ENCODE data around the gene TUBAL3. TPM values are rescaled to one million over a fixed set of nuclear protein-coding genes. Genes with fewer than 3 reads are reported as not detected.
"Not testable (repeated sequence)": the region's sequence is repeated elsewhere in the genome, so short reads cannot be mapped to it uniquely, and the experiment has no call there.

Gene TUBAL3
- total and polyA plus RNA-seq, 9 of the 15 experiments (the other 6 are each of a cell fraction or from before 2014, with no cell fraction given), result 5.5 to 10.1 (median 6.9) TPM

DNA sequence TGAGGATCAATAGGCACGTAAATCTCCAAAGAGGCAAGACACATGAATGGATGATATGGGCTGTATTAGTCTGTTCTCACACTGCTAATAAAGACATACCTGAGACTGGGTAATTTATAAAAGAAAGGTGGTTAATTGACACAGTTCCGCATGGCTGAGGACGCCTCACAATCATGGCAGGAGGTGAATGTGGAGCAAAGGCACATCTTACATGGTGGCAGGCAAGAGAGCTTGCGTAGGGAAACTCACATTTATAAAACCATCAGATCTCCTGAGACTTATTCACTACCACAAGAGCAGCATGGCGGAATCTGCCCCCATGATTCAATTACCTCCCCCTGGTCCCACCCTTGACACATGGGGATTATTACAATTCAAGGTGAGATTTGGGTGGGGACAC, 25.4 kb downstream of the TUBAL3 start:
- not testable (repeated sequence) for FAIRE-seq, ATAC-seq

DNA sequence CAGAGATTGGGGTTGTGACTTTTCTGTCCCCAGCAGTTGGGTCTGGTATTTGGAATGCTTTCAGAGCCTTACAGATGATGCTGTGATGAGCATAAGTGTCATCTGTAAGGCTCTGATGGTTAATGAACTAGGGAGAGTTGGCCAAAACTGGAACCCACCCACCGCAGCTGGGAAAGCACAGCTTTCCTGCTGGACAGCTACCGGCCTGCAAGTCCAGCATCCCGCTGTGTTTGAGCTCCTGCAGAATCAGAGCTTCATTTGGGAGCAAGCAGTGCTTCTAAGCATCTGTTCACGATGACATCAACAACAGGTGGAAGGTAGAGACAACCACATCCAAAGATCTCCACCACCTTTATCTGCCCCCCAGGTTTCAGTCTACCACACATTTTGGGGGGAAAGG, 28.2 kb downstream of the TUBAL3 start:
- 0 out of 2 replicates have a peak, but pooled peaks cover 3% of the 10 kb centered on the region for H3K9me3 ChIP-seq (replicated peaks; ENCODE audit: control insufficient read depth, insufficient read depth, low read depth, low read length)
- H3K36me3 ChIP-seq (ENCODE audit: control insufficient read depth, insufficient read depth, low read length), result no peaks in the 10 kb centered on the region
- no peak for DNase-seq (ENCODE audit: extremely low read depth in 1 of 4, low spot score in 3 of 4)
- no peaks in the 10 kb centered on the region for H4K20me1 ChIP-seq (replicated peaks; ENCODE audit: control insufficient read depth, insufficient read depth, low read length)
- no peak overlapping the region for H3K4me3 ChIP-seq
- no peaks in the 10 kb centered on the region for H3K9me1 ChIP-seq (ENCODE audit: control insufficient read depth, insufficient read depth, low read length)
- no peak for ATAC-seq
- in situ Hi-C loops (cut with MboI), result no loop called here
- 2% methylated on average over 4 of the region's 4 CpGs for WGBS (ENCODE audit: insufficient coverage, low coverage, missing lambda C conversion rate)
- BruUV-seq (replicated peaks), result no TSS peak
- no peaks in the 10 kb centered on the region; a peak in 2 of 5 replicates for H3K4me1 ChIP-seq (replicated peaks in 1 of 2; ENCODE audit: control insufficient read depth in 2 of 2, insufficient read depth in 2 of 2, low read length in 2 of 2)
- TF ChIP-seq, protein P1, sequence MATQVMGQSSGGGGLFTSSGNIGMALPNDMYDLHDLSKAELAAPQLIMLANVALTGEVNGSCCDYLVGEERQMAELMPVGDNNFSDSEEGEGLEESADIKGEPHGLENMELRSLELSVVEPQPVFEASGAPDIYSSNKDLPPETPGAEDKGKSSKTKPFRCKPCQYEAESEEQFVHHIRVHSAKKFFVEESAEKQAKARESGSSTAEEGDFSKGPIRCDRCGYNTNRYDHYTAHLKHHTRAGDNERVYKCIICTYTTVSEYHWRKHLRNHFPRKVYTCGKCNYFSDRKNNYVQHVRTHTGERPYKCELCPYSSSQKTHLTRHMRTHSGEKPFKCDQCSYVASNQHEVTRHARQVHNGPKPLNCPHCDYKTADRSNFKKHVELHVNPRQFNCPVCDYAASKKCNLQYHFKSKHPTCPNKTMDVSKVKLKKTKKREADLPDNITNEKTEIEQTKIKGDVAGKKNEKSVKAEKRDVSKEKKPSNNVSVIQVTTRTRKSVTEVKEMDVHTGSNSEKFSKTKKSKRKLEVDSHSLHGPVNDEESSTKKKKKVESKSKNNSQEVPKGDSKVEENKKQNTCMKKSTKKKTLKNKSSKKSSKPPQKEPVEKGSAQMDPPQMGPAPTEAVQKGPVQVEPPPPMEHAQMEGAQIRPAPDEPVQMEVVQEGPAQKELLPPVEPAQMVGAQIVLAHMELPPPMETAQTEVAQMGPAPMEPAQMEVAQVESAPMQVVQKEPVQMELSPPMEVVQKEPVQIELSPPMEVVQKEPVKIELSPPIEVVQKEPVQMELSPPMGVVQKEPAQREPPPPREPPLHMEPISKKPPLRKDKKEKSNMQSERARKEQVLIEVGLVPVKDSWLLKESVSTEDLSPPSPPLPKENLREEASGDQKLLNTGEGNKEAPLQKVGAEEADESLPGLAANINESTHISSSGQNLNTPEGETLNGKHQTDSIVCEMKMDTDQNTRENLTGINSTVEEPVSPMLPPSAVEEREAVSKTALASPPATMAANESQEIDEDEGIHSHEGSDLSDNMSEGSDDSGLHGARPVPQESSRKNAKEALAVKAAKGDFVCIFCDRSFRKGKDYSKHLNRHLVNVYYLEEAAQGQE (IDR thresholded peaks at IDR 0.05; ENCODE audit: borderline replicate concordance), result peak; percentile 69; the same call in 1 of the 2 replicates
- TF ChIP-seq, protein P1 (CRISPR knock-in tag; IDR thresholded peaks at IDR 0.05; ENCODE audit: low read depth), result no peak
- TF ChIP-seq MEF2A (IDR thresholded peaks at IDR 0.05; ENCODE audit: control insufficient read depth, low read depth, low read length) (no peak), ZNF197 (CRISPR knock-in tag; IDR thresholded peaks at IDR 0.05; ENCODE audit: low read depth) (no peak), KAT8 (IDR thresholded peaks at IDR 0.05; ENCODE audit: low read depth) (no peak), HDAC3 (IDR thresholded peaks at IDR 0.05; ENCODE audit: borderline replicate concordance, partially characterized antibody) (no peak)
- H3K4me2 ChIP-seq (ENCODE audit: insufficient read depth, low read length), result no peak overlapping the region
- ChIA-PET POLR2A (interaction anchor here (0.7 to 1.1 kb wide), 4 partner anchors 8 to 373 kb away, joined by 3 to 6 read pairs (median 3); partner anchors contain the start of gene AKR1C2), CTCF (ENCODE audit: low intra/inter-chr PET ratio) (no interaction called here)
- H3K79me2 ChIP-seq (ENCODE audit: control insufficient read depth, insufficient read depth, low read length), result no peaks in the 10 kb centered on the region
- FAIRE-seq, result no peak
- intact Hi-C loops (cut with micrococcal nuclease), result no loop called here
- no peak overlapping the region for H2AFZ ChIP-seq (ENCODE audit: low read depth, low read length)
- H3K9ac ChIP-seq (ENCODE audit: insufficient read depth in 1 of 2, low read depth in 2 of 2, low read length in 2 of 2), result no peak overlapping the region
- H3K27ac ChIP-seq (ENCODE audit: extremely low read depth, low read depth, low read length), result no peak overlapping the region
- peaks cover 0 to 5% of the 10 kb centered on the region in 2 experiments; a peak in 1 of 5 replicates for H3K27me3 ChIP-seq (ENCODE audit: control insufficient read depth in 2 of 2, insufficient read depth in 2 of 2, low read length in 2 of 2)

More for the DNA sequence above, 25.4 kb downstream of the TUBAL3 start:
- H3K4me3 ChIP-seq; intact Hi-C loops (cut with micrococcal nuclease); H2AFZ ChIP-seq (ENCODE audit: low read depth, low read length); in situ Hi-C loops (cut with MboI); H3K27ac ChIP-seq (ENCODE audit: extremely low read depth, low read depth, low read length); H3K9me1 ChIP-seq (ENCODE audit: control insufficient read depth, insufficient read depth, low read length); BruUV-seq (replicated peaks); CTCF ChIA-PET (ENCODE audit: low intra/inter-chr PET ratio); DNase-seq (ENCODE audit: extremely low read depth in 1 of 4, low spot score in 3 of 4); H3K9me3 ChIP-seq (replicated peaks; ENCODE audit: control insufficient read depth, insufficient read depth, low read depth, low read length); H3K36me3 ChIP-seq (ENCODE audit: control insufficient read depth, insufficient read depth, low read length); H3K27me3 ChIP-seq (ENCODE audit: control insufficient read depth in 2 of 2, insufficient read depth in 2 of 2, low read length in 2 of 2); H3K4me1 ChIP-seq (replicated peaks in 1 of 2; ENCODE audit: control insufficient read depth in 2 of 2, insufficient read depth in 2 of 2, low read length in 2 of 2); H3K9ac ChIP-seq (ENCODE audit: insufficient read depth in 1 of 2, low read depth in 2 of 2, low read length in 2 of 2); H3K79me2 ChIP-seq (ENCODE audit: control insufficient read depth, insufficient read depth, low read length); H3K4me2 ChIP-seq (ENCODE audit: insufficient read depth, low read length); H4K20me1 ChIP-seq (replicated peaks; ENCODE audit: control insufficient read depth, insufficient read depth, low read length): not testable (repeated sequence)
- 81% methylated on average over 5 of the region's 5 CpGs for WGBS (ENCODE audit: insufficient coverage, low coverage, missing lambda C conversion rate)
- POLR2A ChIA-PET, result interaction anchor here (1.1 kb wide), 1 partner anchor 27 kb away, joined by 3 read pairs; no protein-coding TSS in a partner anchor
- TF ChIP-seq ZNF431 (CRISPR knock-in tag; IDR thresholded peaks at IDR 0.05) (peak; percentile 69), ZFP36 (IDR thresholded peaks at IDR 0.05; ENCODE audit: low read depth, low read length, partially characterized antibody) (peak; percentile 31)

Data from K562 (cell line).